Mammary epithelial cell (primary cell): ENCODE results near the gene FARS2.

Experiments
- EZH2 ChIP-seq: IDR thresholded peaks from 2 replicates; pipeline ENCODE4 v1.6.1; 2012; ENCODE audit warnings: low read length, inconsistent platforms, borderline replicate concordance
- TF ChIP-seq, protein P1 (sequence below), 2 donors: IDR thresholded peaks in 1 of 2; conservative IDR thresholded peaks in 1 of 2; 2 replicates each; pipeline ENCODE4 v1.5.1; 2011 to 2012; ENCODE audit warnings: inconsistent platforms in 2 of 2, low read length in 2 of 2, mild to moderate bottlenecking in 2 of 2, control low read depth in 1 of 2, low read depth in 1 of 2; ENCODE audit not compliant: insufficient read depth in 1 of 2; ENCODE audit errors: extremely low read depth in 1 of 2

GRCh38 chr6:5746053-5746758, 484.9 kb downstream of the FARS2 start:
- TF ChIP-seq, protein P1, sequence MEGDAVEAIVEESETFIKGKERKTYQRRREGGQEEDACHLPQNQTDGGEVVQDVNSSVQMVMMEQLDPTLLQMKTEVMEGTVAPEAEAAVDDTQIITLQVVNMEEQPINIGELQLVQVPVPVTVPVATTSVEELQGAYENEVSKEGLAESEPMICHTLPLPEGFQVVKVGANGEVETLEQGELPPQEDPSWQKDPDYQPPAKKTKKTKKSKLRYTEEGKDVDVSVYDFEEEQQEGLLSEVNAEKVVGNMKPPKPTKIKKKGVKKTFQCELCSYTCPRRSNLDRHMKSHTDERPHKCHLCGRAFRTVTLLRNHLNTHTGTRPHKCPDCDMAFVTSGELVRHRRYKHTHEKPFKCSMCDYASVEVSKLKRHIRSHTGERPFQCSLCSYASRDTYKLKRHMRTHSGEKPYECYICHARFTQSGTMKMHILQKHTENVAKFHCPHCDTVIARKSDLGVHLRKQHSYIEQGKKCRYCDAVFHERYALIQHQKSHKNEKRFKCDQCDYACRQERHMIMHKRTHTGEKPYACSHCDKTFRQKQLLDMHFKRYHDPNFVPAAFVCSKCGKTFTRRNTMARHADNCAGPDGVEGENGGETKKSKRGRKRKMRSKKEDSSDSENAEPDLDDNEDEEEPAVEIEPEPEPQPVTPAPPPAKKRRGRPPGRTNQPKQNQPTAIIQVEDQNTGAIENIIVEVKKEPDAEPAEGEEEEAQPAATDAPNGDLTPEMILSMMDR (conservative IDR thresholded peaks at IDR 0.05 in 1 of 2, IDR thresholded peaks at IDR 0.05 in 1 of 2; ENCODE audit: extremely low read depth in 1 of 2, insufficient read depth in 1 of 2, low read depth in 1 of 2, low read length in 2 of 2): no peak
- no peak for TF ChIP-seq EZH2
